HepG2 (cell line): Measurements from ENCODE around the gene DTNA. TPM values are rescaled to one million over a fixed set of nuclear protein-coding genes. Genes with fewer than 3 reads are reported as not detected.

Experiments
- DMAP1 ChIP-seq: IDR thresholded peaks from 2 replicates; pipeline ENCODE4 v1.6.1; 2016
- DNMT3B ChIP-seq: conservative IDR thresholded peaks from 2 replicates; pipeline ENCODE4 v1.6.1; 2016; ENCODE audit warnings: missing biosample characterization, control low read depth
- FIP1L1 ChIP-seq: fragments of 200-400 bp; formaldehyde crosslinking; IDR thresholded peaks from 2 replicates; pipeline ENCODE4 v1.6.1; 2018; ENCODE audit warnings: low read depth, mild to moderate bottlenecking, low read length, moderate library complexity, borderline replicate concordance; ENCODE audit not compliant: insufficient read depth
- FOXK1 ChIP-seq: sonication (generic); formaldehyde crosslinking; IDR thresholded peaks from 2 replicates; pipeline ENCODE4 v1.4.0; 2020; ENCODE audit warnings: low read depth, missing genetic modification reagents, borderline replicate concordance
- GATAD2A ChIP-seq: IDR thresholded peaks from 2 replicates; pipeline ENCODE4 v1.6.1; 2016
- HMGA1 ChIP-seq: sonication (generic); formaldehyde crosslinking; conservative IDR thresholded peaks from 2 replicates; pipeline ENCODE4 v1.4.0; 2020; ENCODE audit warnings: missing genetic modification reagents
- KLF13 ChIP-seq: sonication (generic); formaldehyde crosslinking; IDR thresholded peaks from 2 replicates; pipeline ENCODE4 v1.4.0; 2020; ENCODE audit warnings: mild to moderate bottlenecking, missing genetic modification reagents
- KLF9 ChIP-seq: IDR thresholded peaks from 2 replicates; pipeline ENCODE4 v1.6.1; 2016; ENCODE audit warnings: low read depth
- MEIS1 ChIP-seq: sonication (generic); formaldehyde crosslinking; IDR thresholded peaks from 2 replicates; pipeline ENCODE4 v1.9.0; 2021; ENCODE audit warnings: mild to moderate bottlenecking, missing genetic modification reagents, moderate library complexity, borderline replicate concordance
- NFE2 ChIP-seq: sonication (generic); formaldehyde crosslinking; IDR thresholded peaks from 2 replicates; pipeline ENCODE4 v1.4.0; 2020; ENCODE audit warnings: missing genetic modification reagents
- NFIC ChIP-seq: IDR thresholded peaks from 2 replicates; pipeline ENCODE4 v1.6.1; 2012; ENCODE audit warnings: mild to moderate bottlenecking, low read length, inconsistent platforms
- RNF2 ChIP-seq: fragments of 450-650 bp; conservative IDR thresholded peaks from 2 replicates; pipeline ENCODE4 v1.6.1; 2016; ENCODE audit warnings: low read depth
- ZMYM4 ChIP-seq: sonication (generic); formaldehyde crosslinking; IDR thresholded peaks from 2 replicates; pipeline ENCODE4 v1.8.1; 2023; ENCODE audit warnings: mild to moderate bottlenecking, missing genetic modification reagents
- ZNF253 ChIP-seq: sonication (generic); formaldehyde crosslinking; IDR thresholded peaks from 2 replicates; pipeline ENCODE4 v1.8.0; 2022; ENCODE audit warnings: mild to moderate bottlenecking, missing genetic modification reagents, borderline replicate concordance
- ZNF260 ChIP-seq: sonication (generic); formaldehyde crosslinking; IDR thresholded peaks from 2 replicates; pipeline ENCODE4 v1.4.0; 2020; ENCODE audit warnings: missing genetic modification reagents, low read depth, mild to moderate bottlenecking, borderline replicate concordance
- ZNF335 ChIP-seq: sonication (generic); formaldehyde crosslinking; IDR thresholded peaks from 2 replicates; pipeline ENCODE4 v1.4.0; 2020; ENCODE audit warnings: missing genetic modification reagents
- ZNF446 ChIP-seq: sonication (generic); formaldehyde crosslinking; IDR thresholded peaks from 2 replicates; pipeline ENCODE4 v1.5.0; 2020; ENCODE audit warnings: mild to moderate bottlenecking, missing genetic modification reagents
- ZNF776 ChIP-seq: sonication (generic); formaldehyde crosslinking; IDR thresholded peaks from 2 replicates; pipeline ENCODE4 v1.4.0; 2020; ENCODE audit warnings: mild to moderate bottlenecking, missing genetic modification reagents
- polyA plus RNA-seq, 8 experiments: library from polyadenylated mRNA; depleted of rRNA in 3 of 8; stranded (reverse) in 7 of 8; unstranded in 1 of 8; fragments of >200 nt; fragmentation: Illumina TruSeq in 4 of 8; extraction: Trizol in 4 of 8; gene quantifications; 2 replicates each; pipeline versions ENCODE4 v1.2.1 to v1.2.3, GENCODE V29; 2011 to 2016; ENCODE audit warnings: low read depth in 4 of 8, missing spikeins in 1 of 8, mixed read lengths in 1 of 8; ENCODE audit not compliant: insufficient read depth in 1 of 8
- total RNA-seq, 5 experiments: library from RNA; depleted of rRNA; stranded (reverse); fragments of >200 nt; fragmentation: Illumina TruSeq; extraction: Trizol; gene quantifications; 2 replicates each; pipeline ENCODE4 v1.2.3, GENCODE V29; 2016; ENCODE audit warnings: low read depth in 1 of 5
- TF ChIP-seq, protein P1 (sequence below): sonication (generic); formaldehyde crosslinking; IDR thresholded peaks from 2 replicates; pipeline ENCODE4 v1.4.0; 2020; ENCODE audit warnings: mild to moderate bottlenecking, missing genetic modification reagents
- TF ChIP-seq, protein P2 (sequence below): sonication (generic); formaldehyde crosslinking; IDR thresholded peaks from 2 replicates; pipeline ENCODE4 v1.8.1; 2023; ENCODE audit warnings: mild to moderate bottlenecking, missing genetic modification reagents
- TF ChIP-seq, protein P3 (sequence below): sonication (generic); formaldehyde crosslinking; IDR thresholded peaks from 2 replicates; pipeline ENCODE4 v1.4.0; 2020; ENCODE audit warnings: missing genetic modification reagents

Gene DTNA
- total and polyA plus RNA-seq, 2 of the 13 experiments (the other 11 are each of a cell fraction or from before 2014, with no cell fraction given), result 8.5 to 29.0 TPM

DNA sequence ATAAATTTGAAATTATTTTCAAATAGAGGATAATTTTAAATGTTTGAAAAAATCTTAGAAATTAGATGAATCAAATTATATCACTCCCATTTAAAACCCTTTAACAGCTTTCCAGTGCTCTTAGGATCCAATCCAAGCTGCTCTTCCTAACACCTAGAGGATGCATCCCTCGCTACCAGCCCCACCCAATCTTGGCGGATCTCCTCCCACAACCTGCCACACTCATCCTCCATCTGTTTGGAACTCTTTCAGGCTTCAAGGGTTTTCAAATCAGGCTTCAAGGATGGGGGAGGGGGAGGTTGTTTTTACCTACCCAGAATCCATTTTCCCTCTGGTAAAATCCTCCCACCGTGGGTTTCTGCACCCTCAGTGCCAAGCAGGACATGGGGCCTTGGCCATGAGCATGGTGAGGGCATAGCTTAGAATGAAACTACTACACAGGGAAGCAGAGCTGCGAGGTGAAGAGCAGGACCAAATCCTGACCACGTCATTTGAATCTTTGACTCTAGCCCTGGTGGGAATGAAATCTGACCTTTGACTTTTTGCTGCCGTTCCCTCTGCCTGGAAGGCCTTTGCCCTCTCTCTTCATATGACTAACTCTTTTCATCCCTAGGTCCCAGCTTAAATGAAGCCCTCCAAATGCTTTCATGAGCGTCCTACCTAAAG is 218.1 kb downstream of the DTNA start (continued):
- no peak for TF ChIP-seq NFIC
- TF ChIP-seq, protein P1, sequence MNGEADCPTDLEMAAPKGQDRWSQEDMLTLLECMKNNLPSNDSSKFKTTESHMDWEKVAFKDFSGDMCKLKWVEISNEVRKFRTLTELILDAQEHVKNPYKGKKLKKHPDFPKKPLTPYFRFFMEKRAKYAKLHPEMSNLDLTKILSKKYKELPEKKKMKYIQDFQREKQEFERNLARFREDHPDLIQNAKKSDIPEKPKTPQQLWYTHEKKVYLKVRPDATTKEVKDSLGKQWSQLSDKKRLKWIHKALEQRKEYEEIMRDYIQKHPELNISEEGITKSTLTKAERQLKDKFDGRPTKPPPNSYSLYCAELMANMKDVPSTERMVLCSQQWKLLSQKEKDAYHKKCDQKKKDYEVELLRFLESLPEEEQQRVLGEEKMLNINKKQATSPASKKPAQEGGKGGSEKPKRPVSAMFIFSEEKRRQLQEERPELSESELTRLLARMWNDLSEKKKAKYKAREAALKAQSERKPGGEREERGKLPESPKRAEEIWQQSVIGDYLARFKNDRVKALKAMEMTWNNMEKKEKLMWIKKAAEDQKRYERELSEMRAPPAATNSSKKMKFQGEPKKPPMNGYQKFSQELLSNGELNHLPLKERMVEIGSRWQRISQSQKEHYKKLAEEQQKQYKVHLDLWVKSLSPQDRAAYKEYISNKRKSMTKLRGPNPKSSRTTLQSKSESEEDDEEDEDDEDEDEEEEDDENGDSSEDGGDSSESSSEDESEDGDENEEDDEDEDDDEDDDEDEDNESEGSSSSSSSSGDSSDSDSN (CRISPR knock-in tag), result 0 out of 2 replicates have a peak, but pooled peaks have one; percentile 25
- TF ChIP-seq, protein P2, sequence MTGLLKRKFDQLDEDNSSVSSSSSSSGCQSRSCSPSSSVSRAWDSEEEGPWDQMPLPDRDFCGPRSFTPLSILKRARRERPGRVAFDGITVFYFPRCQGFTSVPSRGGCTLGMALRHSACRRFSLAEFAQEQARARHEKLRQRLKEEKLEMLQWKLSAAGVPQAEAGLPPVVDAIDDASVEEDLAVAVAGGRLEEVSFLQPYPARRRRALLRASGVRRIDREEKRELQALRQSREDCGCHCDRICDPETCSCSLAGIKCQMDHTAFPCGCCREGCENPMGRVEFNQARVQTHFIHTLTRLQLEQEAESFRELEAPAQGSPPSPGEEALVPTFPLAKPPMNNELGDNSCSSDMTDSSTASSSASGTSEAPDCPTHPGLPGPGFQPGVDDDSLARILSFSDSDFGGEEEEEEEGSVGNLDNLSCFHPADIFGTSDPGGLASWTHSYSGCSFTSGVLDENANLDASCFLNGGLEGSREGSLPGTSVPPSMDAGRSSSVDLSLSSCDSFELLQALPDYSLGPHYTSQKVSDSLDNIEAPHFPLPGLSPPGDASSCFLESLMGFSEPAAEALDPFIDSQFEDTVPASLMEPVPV (CRISPR knock-in tag), result no peak
- peak; percentile 84 for TF ChIP-seq GATAD2A (CRISPR knock-in tag)
- no peak for TF ChIP-seq ZNF260 (CRISPR knock-in tag)
- TF ChIP-seq KLF13, result no peak
- TF ChIP-seq ZNF253 (CRISPR knock-in tag), result no peak
- TF ChIP-seq KLF9, result no peak
- no peak for TF ChIP-seq HMGA1 (CRISPR knock-in tag)
- TF ChIP-seq ZNF335, result no peak
- TF ChIP-seq ZNF446 (CRISPR knock-in tag), result no peak
- TF ChIP-seq RNF2, result 0 out of 2 replicates have a peak, but pooled peaks have one; percentile 25
- TF ChIP-seq ZMYM4, result peak; percentile 86
- TF ChIP-seq MEIS1 (CRISPR knock-in tag), result no peak
- TF ChIP-seq, protein P3, sequence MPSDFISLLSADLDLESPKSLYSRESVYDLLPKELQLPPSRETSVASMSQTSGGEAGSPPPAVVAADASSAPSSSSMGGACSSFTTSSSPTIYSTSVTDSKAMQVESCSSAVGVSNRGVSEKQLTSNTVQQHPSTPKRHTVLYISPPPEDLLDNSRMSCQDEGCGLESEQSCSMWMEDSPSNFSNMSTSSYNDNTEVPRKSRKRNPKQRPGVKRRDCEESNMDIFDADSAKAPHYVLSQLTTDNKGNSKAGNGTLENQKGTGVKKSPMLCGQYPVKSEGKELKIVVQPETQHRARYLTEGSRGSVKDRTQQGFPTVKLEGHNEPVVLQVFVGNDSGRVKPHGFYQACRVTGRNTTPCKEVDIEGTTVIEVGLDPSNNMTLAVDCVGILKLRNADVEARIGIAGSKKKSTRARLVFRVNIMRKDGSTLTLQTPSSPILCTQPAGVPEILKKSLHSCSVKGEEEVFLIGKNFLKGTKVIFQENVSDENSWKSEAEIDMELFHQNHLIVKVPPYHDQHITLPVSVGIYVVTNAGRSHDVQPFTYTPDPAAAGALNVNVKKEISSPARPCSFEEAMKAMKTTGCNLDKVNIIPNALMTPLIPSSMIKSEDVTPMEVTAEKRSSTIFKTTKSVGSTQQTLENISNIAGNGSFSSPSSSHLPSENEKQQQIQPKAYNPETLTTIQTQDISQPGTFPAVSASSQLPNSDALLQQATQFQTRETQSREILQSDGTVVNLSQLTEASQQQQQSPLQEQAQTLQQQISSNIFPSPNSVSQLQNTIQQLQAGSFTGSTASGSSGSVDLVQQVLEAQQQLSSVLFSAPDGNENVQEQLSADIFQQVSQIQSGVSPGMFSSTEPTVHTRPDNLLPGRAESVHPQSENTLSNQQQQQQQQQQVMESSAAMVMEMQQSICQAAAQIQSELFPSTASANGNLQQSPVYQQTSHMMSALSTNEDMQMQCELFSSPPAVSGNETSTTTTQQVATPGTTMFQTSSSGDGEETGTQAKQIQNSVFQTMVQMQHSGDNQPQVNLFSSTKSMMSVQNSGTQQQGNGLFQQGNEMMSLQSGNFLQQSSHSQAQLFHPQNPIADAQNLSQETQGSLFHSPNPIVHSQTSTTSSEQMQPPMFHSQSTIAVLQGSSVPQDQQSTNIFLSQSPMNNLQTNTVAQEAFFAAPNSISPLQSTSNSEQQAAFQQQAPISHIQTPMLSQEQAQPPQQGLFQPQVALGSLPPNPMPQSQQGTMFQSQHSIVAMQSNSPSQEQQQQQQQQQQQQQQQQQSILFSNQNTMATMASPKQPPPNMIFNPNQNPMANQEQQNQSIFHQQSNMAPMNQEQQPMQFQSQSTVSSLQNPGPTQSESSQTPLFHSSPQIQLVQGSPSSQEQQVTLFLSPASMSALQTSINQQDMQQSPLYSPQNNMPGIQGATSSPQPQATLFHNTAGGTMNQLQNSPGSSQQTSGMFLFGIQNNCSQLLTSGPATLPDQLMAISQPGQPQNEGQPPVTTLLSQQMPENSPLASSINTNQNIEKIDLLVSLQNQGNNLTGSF (CRISPR knock-in tag), result no peak
- TF ChIP-seq DMAP1, result peak; percentile 55
- no peak for TF ChIP-seq FIP1L1
- TF ChIP-seq NFE2 (CRISPR knock-in tag), result no peak
- TF ChIP-seq ZNF776 (CRISPR knock-in tag), result no peak
- no peak for TF ChIP-seq DNMT3B (CRISPR knock-in tag)
- no peak for TF ChIP-seq FOXK1 (CRISPR knock-in tag)
